OCI-LY7 (cell line): ENCODE data around the gene BCO2. TPM values are rescaled to one million over a fixed set of nuclear protein-coding genes. Genes with fewer than 3 reads are reported as not detected.
"Not testable (repeated sequence)": the region's sequence is repeated elsewhere in the genome, so short reads cannot be mapped to it uniquely, and the experiment has no call there.

Experiments
- BruUV-seq: library from RNA; stranded (reverse); fragments of 400-500 nt; replicated peaks from 2 replicates; lab custom pipeline; 2021; lab: Mats Ljungman, UMichigan
- CTCF ChIA-PET: fragments of 300-600 bp; sonication (Branson Sonifier 250); formaldehyde crosslinking; loops from one replicate; lab custom pipeline; 2022; ENCODE audit warnings: antibody characterized with exemption; ENCODE audit not compliant: unreplicated experiment; lab: Charles Lee
- POLR2A ChIA-PET: fragments of 300-600 bp; sonication (Branson Sonifier 250); formaldehyde crosslinking; loops from one replicate; lab custom pipeline; 2022; ENCODE audit warnings: antibody characterized with exemption; lab: Charles Lee
- DNase-seq: peaks from one replicate; pipeline ENCODE4 v3.0.0-alpha.2; 2015; ENCODE audit warnings: low spot score
- H2AFZ ChIP-seq: fragments of 200-600 bp; sonication (generic), shearing (Covaris generic); 2 replicates; pipeline ENCODE4 v1.6.1; 2014; ENCODE audit warnings: mild to moderate bottlenecking, antibody characterized with exemption, low read length, moderate library complexity
- H3K27ac ChIP-seq: fragments of 200-600 bp; sonication (generic); 2 replicates; pipeline ENCODE4 v1.5.1; 2014; ENCODE audit warnings: mixed run types, low read depth, mild to moderate bottlenecking, moderate library complexity, low read length, inconsistent platforms; ENCODE audit not compliant: poor library complexity, severe bottlenecking
- H3K36me3 ChIP-seq: fragments of 200-600 bp; sonication (generic); 2 replicates; pipeline ENCODE4 v1.6.1; 2014; ENCODE audit warnings: mild to moderate bottlenecking, antibody characterized with exemption, low read length, moderate library complexity, mixed read lengths; ENCODE audit not compliant: insufficient read depth
- H3K4me1 ChIP-seq: fragments of 200-600 bp; sonication (generic); 2 replicates; pipeline ENCODE4 v1.5.1; 2014; ENCODE audit warnings: mild to moderate bottlenecking, low read length; ENCODE audit not compliant: insufficient read depth, poor library complexity, severe bottlenecking
- H3K4me2 ChIP-seq: fragments of 200-600 bp; sonication (generic); 2 replicates; pipeline ENCODE4 v1.6.1; 2014; ENCODE audit warnings: mild to moderate bottlenecking, low read length
- H3K4me3 ChIP-seq: fragments of 200-600 bp; sonication (generic); 2 replicates; pipeline ENCODE4 v1.5.1; 2014; ENCODE audit warnings: mild to moderate bottlenecking, low read depth, low read length; ENCODE audit not compliant: poor library complexity, severe bottlenecking
- H3K79me2 ChIP-seq: fragments of 200-600 bp; sonication (generic); 2 replicates; pipeline ENCODE4 v1.6.1; 2016; ENCODE audit warnings: low read depth, mild to moderate bottlenecking, low read length, moderate library complexity, mixed read lengths; ENCODE audit not compliant: insufficient read depth
- H3K9me2 ChIP-seq: fragments of 200-600 bp; sonication (generic); 2 replicates; pipeline ENCODE4 v1.6.1; 2016; ENCODE audit warnings: mild to moderate bottlenecking, low read length, mixed read lengths; ENCODE audit not compliant: insufficient read depth
- H3K9me3 ChIP-seq: fragments of 200-600 bp; sonication (generic); 2 replicates; pipeline ENCODE4 v1.6.1; 2014; ENCODE audit warnings: mild to moderate bottlenecking, mixed run types, low read length, mixed read lengths
- H4K20me1 ChIP-seq: fragments of 200-600 bp; sonication (generic); 2 replicates; pipeline ENCODE4 v1.6.1; 2014; ENCODE audit warnings: mild to moderate bottlenecking, antibody characterized with exemption, low read length, moderate library complexity, mixed read lengths; ENCODE audit not compliant: insufficient read depth
- EZH2phosphoT487 ChIP-seq: fragments of 200-600 bp; sonication (generic); IDR thresholded peaks from 2 replicates; pipeline ENCODE4 v1.6.1; 2018; ENCODE audit warnings: low read depth, borderline replicate concordance, mild to moderate bottlenecking, mixed run types, antibody characterized with exemption, low read length, moderate library complexity, mixed read lengths
- intact Hi-C: fragments of 100-400 bp; cut with micrococcal nuclease; formaldehyde crosslinking; loops from one replicate; pipeline ENCODE4 v1.10.0; 2022; ENCODE audit not compliant: unreplicated experiment
- total RNA-seq, 2 experiments: library from RNA; depleted of rRNA in 1 of 2; stranded (reverse); fragments of >200 nt in 1 of 2; shearing (Covaris generic) in 1 of 2; gene quantifications; 2 replicates each; pipeline ENCODE4 v1.2.3, GENCODE V29; 2014 to 2022
- TF ChIP-seq, protein P1 (sequence below): fragments of 200-600 bp; sonication (generic); conservative IDR thresholded peaks from 2 replicates; pipeline ENCODE4 v1.5.1; 2014; ENCODE audit warnings: mild to moderate bottlenecking, antibody characterized with exemption, low read length, moderate library complexity, mixed read lengths

BCO2 gene
- total RNA-seq, 2 experiments from 2014 or later: 0.60 to 1.2 TPM

DNA sequence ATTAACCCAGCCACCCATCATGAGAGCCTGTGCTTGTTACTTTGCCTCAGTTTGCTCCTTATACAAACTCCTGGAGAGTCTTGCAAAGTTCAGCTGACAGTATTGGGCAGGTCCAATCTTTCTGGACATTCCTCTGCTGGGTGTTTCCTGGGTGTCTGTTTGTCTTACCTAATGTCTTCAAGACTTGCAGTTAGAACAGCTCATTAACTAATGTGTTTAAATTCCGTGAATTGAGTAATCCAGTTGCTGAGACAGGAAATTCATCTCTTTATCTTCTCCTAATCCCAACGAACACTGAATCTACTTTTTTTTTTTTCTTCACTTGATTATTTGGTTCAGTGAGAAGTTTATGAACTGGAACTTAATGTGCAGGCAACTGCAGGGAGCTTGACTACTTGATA, 20.6 kb downstream of the BCO2 start:
- no peak overlapping the region for H3K4me2 ChIP-seq
- H3K4me1 ChIP-seq: no peaks in the 10 kb centered on the region
- no peak overlapping the region for H3K27ac ChIP-seq
- H3K4me3 ChIP-seq: no peak overlapping the region
- no peak overlapping the region for H2AFZ ChIP-seq
- H3K79me2 ChIP-seq: no peaks in the 10 kb centered on the region
- ChIA-PET POLR2A (interaction anchor here (0.7 kb wide), 1 partner anchor 42 kb away, joined by 3 read pairs; no protein-coding TSS in a partner anchor), CTCF (no interaction called here)
- H4K20me1 ChIP-seq: no peaks in the 10 kb centered on the region
- intact Hi-C loops: no loop called here
- H3K36me3 ChIP-seq: no peaks in the 10 kb centered on the region
- no peaks in the 10 kb centered on the region for H3K9me3 ChIP-seq
- TF ChIP-seq, protein P1, sequence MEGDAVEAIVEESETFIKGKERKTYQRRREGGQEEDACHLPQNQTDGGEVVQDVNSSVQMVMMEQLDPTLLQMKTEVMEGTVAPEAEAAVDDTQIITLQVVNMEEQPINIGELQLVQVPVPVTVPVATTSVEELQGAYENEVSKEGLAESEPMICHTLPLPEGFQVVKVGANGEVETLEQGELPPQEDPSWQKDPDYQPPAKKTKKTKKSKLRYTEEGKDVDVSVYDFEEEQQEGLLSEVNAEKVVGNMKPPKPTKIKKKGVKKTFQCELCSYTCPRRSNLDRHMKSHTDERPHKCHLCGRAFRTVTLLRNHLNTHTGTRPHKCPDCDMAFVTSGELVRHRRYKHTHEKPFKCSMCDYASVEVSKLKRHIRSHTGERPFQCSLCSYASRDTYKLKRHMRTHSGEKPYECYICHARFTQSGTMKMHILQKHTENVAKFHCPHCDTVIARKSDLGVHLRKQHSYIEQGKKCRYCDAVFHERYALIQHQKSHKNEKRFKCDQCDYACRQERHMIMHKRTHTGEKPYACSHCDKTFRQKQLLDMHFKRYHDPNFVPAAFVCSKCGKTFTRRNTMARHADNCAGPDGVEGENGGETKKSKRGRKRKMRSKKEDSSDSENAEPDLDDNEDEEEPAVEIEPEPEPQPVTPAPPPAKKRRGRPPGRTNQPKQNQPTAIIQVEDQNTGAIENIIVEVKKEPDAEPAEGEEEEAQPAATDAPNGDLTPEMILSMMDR: no peak
- DNase-seq: no peak
- BruUV-seq: no TSS peak
- H3K9me2 ChIP-seq: no peaks in the 10 kb centered on the region

DNA sequence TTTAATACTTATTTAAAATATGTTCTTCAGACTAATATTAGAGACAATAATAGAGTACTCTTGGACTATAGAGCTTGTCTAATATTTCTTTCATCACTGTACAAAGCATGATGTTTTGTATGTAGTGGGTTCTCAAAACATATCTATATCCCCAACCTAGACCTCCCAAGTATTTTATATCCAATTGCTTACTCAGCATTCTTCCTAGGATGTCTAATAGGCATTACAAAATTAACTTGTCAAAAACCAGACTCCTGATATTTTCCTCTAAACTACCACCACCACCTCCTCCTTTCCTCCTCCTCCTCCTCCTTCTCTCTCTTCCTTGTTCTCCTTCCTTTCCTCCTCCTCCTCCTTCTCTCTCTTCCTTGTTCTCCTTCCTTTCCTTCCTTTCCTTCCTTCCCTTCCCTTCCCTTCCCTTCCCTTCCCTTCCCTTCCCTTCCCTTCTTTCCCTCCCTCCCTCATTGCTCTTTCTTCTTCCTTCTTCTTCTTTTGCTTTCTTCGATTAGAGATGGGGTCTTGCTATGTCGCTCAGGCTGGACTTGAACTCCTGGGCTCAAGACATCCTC, 21.3 kb downstream of the BCO2 start:
- no peaks in the 10 kb centered on the region for H3K79me2 ChIP-seq
- CTCF ChIA-PET: no interaction called here

DNA sequence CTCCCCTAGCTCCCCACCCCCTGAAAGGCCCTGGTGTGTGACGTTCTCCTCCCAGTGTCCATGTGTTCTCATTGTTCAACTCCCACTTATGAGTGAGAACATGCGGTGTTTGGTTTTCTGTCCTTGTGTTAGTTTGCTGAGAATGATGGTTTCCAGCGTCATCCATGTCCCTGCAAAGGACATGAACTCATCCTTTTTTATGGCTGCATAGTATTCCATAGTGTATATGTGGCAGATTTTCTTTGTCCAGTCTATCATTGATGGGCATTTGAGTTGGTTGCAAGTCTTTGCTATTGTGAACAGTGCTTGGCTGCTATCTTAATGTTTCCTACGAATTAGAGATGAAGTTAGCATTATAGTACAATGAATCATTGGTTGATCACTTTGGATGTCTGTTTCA, 23.8 kb downstream of the BCO2 start:
- intact Hi-C loops, CTCF ChIA-PET, H3K36me3 ChIP-seq, H3K4me2 ChIP-seq, H3K9me2 ChIP-seq, H3K4me1 ChIP-seq, BruUV-seq, DNase-seq, H4K20me1 ChIP-seq, H3K4me3 ChIP-seq, H3K79me2 ChIP-seq, H3K27ac ChIP-seq, H2AFZ ChIP-seq, H3K9me3 ChIP-seq: not testable (repeated sequence)
- POLR2A ChIA-PET: interaction anchor here (0.6 to 1.3 kb wide), 2 partner anchors 11 to 24 kb away, joined by 4 to 5 read pairs; no protein-coding TSS in a partner anchor

More for the DNA sequence above, 21.3 kb downstream of the BCO2 start:
- POLR2A ChIA-PET: no interaction called here
- Histone ChIP-seq H3K9me2 (no peaks in the 10 kb centered on the region), H3K4me2 (no peak overlapping the region), H2AFZ (no peak overlapping the region), H3K4me3 (no peak overlapping the region), H4K20me1 (no peaks in the 10 kb centered on the region), H3K9me3 (no peaks in the 10 kb centered on the region), H3K4me1 (no peaks in the 10 kb centered on the region), H3K36me3 (no peaks in the 10 kb centered on the region), H3K27ac (no peak overlapping the region)
- intact Hi-C loops: no loop called here
- BruUV-seq: no TSS peak
- DNase-seq: no peak
- no peak for TF ChIP-seq EZH2phosphoT487
- TF ChIP-seq, protein P1: no peak
